NCI-H510A treated with DMSO at 0.1 percent for 48 hours (cell line): ENCODE data around the gene FAM118B.
"Not testable (repeated sequence)": the region's sequence is repeated elsewhere in the genome, so short reads cannot be mapped to it uniquely, and the experiment has no call there.

Experiments used
- DNase-seq: peaks from one replicate; lab custom pipeline; 2025; lab: John Stamatoyannopoulos, UW

FAM118B gene

GRCh38 chr11:126217491-126217890 is 5.9 kb downstream of the FAM118B start:
- no peak for DNase-seq

- DNase-seq, result no peak
These were observed 8.0 kb downstream of the FAM118B start for GRCh38 chr11:126219547-126219946.

GRCh38 chr11:126224647-126225294 is 13.2 kb downstream of the FAM118B start:
- DNase-seq, result no peak

- DNase-seq, result no peak
These were observed 13.7 kb downstream of the FAM118B start for GRCh38 chr11:126225295-126225665.

- DNase-seq, result no peak
These were observed 14.9 kb downstream of the FAM118B start for GRCh38 chr11:126226334-126227084.

GRCh38 chr11:126229858-126230540 is 18.4 kb downstream of the FAM118B start:
- no peak for DNase-seq

GRCh38 chr11:126231725-126232459 is 20.3 kb downstream of the FAM118B start:
- no peak for DNase-seq

- DNase-seq, result no peak
These were observed 21.1 kb downstream of the FAM118B start for GRCh38 chr11:126232683-126233082.

GRCh38 chr11:126233391-126233790 is 21.8 kb downstream of the FAM118B start:
- DNase-seq, result no peak

- DNase-seq, result no peak
These were observed 35.1 kb downstream of the FAM118B start for GRCh38 chr11:126246636-126247035.

GRCh38 chr11:126253265-126253664 is 41.7 kb downstream of the FAM118B start:
- no peak for DNase-seq

GRCh38 chr11:126254819-126255218 is 43.2 kb downstream of the FAM118B start:
- DNase-seq, result no peak

- DNase-seq, result not testable (repeated sequence)
These were observed 43.9 kb downstream of the FAM118B start for GRCh38 chr11:126255507-126255906.

GRCh38 chr11:126256216-126256615 is 44.6 kb downstream of the FAM118B start:
- no peak for DNase-seq

- DNase-seq, result no peak
These were observed 45.6 kb downstream of the FAM118B start for GRCh38 chr11:126257144-126257543.

GRCh38 chr11:126257764-126258163 is 46.2 kb downstream of the FAM118B start:
- no peak for DNase-seq

- no peak for DNase-seq
These were observed 50.6 kb downstream of the FAM118B start for GRCh38 chr11:126262216-126262615.

- DNase-seq, result no peak
These were observed 51.9 kb downstream of the FAM118B start for GRCh38 chr11:126263489-126263888.

GRCh38 chr11:126265811-126266210 is 54.2 kb downstream of the FAM118B start:
- no peak for DNase-seq

GRCh38 chr11:126267650-126268049 is 56.1 kb downstream of the FAM118B start:
- no peak for DNase-seq

- no peak for DNase-seq
These were observed 56.8 kb downstream of the FAM118B start for GRCh38 chr11:126268361-126268707.
